Aorta (tissue), 5 donors: ENCODE data around the gene RNF166. TPM values are rescaled to one million over a fixed set of nuclear protein-coding genes. Genes with fewer than 3 reads are reported as not detected.

Experiments used
- ATAC-seq: fragments of 200-7000 bp; cut with Tn5 transposase; one replicate; pipeline ENCODE4 v1.9.1; 2022; ENCODE audit warnings: moderate library complexity; ENCODE audit not compliant: low FRiP score
- DNase-seq, 2 donors: peaks; one replicate each; pipeline ENCODE4 v3.0.0-alpha.2; 2020
- H3K27ac ChIP-seq, 2 donors: one replicate each; pipeline ENCODE4 v1.5.1; 2013; ENCODE audit warnings: low read length in 2 of 2, mild to moderate bottlenecking in 2 of 2, moderate library complexity in 2 of 2, control low read depth in 1 of 2, inconsistent platforms in 1 of 2, low read depth in 1 of 2
- H3K27me3 ChIP-seq, 2 donors: one replicate each; pipeline ENCODE4 v1.6.1; 2013; ENCODE audit warnings: control low read depth in 1 of 2, low read length in 1 of 2, mild to moderate bottlenecking in 1 of 2, moderate library complexity in 1 of 2; ENCODE audit not compliant: insufficient read depth in 2 of 2, control insufficient read depth in 1 of 2
- H3K36me3 ChIP-seq, 2 donors: one replicate each; pipeline ENCODE4 v1.6.1; 2013; ENCODE audit warnings: control low read depth in 1 of 2, low read length in 1 of 2, mild to moderate bottlenecking in 1 of 2; ENCODE audit not compliant: insufficient read depth in 2 of 2, control insufficient read depth in 1 of 2
- H3K4me1 ChIP-seq, 2 donors: one replicate each; pipeline ENCODE4 v1.6.1; 2013; ENCODE audit warnings: low read length in 2 of 2, control low read depth in 1 of 2, mild to moderate bottlenecking in 1 of 2, moderate library complexity in 1 of 2; ENCODE audit not compliant: insufficient read depth in 2 of 2, control insufficient read depth in 1 of 2
- H3K4me3 ChIP-seq, 2 donors: one replicate each; pipeline ENCODE4 v1.5.1; 2013; ENCODE audit warnings: low read length in 2 of 2, control low read depth in 1 of 2, mild to moderate bottlenecking in 1 of 2
- H3K9me3 ChIP-seq: one replicate; pipeline ENCODE4 v1.6.1; 2013; ENCODE audit warnings: mild to moderate bottlenecking, low read length; ENCODE audit not compliant: control insufficient read depth
- WGBS, 2 donors: extraction: QIAGEN DNeasy Blood & Tissue Kit; methylation state at CpG; one replicate each; pipeline ENCODE4 v1.1.7; 2013; 5-methylcytosine and 5-hydroxymethylcytosine counted together
- intact Hi-C, 2 donors: fragments of 100-400 bp; cut with DNase I; formaldehyde crosslinking; loops; one replicate each; pipeline versions ENCODE4 v1.14.2 to v1.15.0; 2022
- polyA plus RNA-seq, 2 donors: library from polyadenylated mRNA; stranded (reverse); fragments of 200-250 nt; gene quantifications; one replicate each; pipeline ENCODE4 v1.2.3, GENCODE V29; 2013
- total RNA-seq, 2 donors: library from RNA; stranded (reverse); fragmentation: NEBNext Ultra II Directional; extraction: Animal tissue kit (Norgen Biotek cat#: 25700); gene quantifications; one replicate each; pipeline ENCODE4 v1.2.1, GENCODE V29; 2021
- donor health status: healthy with polysubstance abuse.
- donor health status: Bipolar disorder and iron deficiency.
- donor health status: DM: no; HTN: no; CAD: no.
- donor health status: DM: no; HTN: no; CAD: no.
- donor health status: DM: yes; HTN: yes; CAD: no.

RNF166 gene
- total and polyA plus RNA-seq, 4 donors, result 16.2 to 39.4 (median 22.7) TPM

- H3K27me3 ChIP-seq, result no peaks in the 10 kb centered on the region
- no peak for DNase-seq
- H3K36me3 ChIP-seq, result no peaks in the 10 kb centered on the region
- H3K4me1 ChIP-seq, result no peaks in the 10 kb centered on the region
- no peak for ATAC-seq
- 82 to 87% methylated on average over 12 of the region's 12 CpGs for WGBS, 2 donors
- H3K27ac ChIP-seq, result no peak overlapping the region
- intact Hi-C loops, result no loop called here
- no peaks in the 10 kb centered on the region for H3K9me3 ChIP-seq
- H3K4me3 ChIP-seq, result no peak overlapping the region
Measured at GRCh38 chr16:88740727-88741055, 34.5 kb upstream of the RNF166 start.

DNA sequence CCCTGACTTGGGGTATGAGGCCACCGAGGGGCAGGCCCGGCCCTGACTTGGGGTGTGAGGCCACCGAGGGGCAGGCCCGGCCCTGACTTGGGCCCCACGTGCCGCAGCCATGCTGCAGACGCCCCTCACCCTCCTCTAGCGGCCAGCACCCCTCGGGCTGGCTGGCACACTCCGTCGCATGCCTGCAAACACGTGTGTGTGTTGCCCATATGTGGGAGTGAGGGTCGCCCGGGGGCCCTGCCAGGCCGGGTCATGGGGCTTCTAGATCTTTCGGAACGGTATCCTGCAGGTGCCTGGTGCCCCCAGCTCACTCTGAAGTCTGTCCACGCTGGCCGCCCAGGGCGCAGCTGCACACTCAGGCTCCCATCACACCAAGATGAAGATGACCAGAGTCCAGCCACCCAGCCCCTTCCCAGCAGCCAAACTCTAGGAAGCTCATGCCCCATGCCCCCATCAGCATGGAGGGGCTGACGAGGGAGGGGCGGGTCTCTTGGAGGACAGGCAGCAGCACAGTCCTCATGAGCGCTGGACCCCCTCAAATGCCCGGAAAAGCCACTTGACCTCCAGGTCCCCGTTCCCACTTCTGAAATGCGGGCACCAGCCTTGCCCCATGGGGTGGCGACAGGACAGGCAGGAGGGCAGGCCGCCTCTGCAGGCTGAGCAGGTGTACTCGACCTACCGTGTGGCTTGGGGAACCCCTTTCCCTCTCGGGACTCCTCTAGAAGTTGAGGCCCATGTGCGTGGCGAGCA, 33.9 kb upstream of the RNF166 start:
- ATAC-seq (no peak), DNase-seq (no peak)
- no peaks in the 10 kb centered on the region for H3K27me3 ChIP-seq
- intact Hi-C loops, result loop anchor here (5.0 to 10.0 kb wide), 3 partner anchors 117 to 477 kb away; partner anchors contain the start of genes ZNF778 (in 2 of the 2), GALNS (in 1 of the 2) and TRAPPC2L (in 1 of the 2)
- 90% methylated on average over 33 of the region's 33 CpGs for WGBS, 2 donors
- H3K4me1 ChIP-seq, result no peaks in the 10 kb centered on the region
- H3K36me3 ChIP-seq, result no peaks in the 10 kb centered on the region
- no peak overlapping the region for H3K27ac ChIP-seq
- H3K9me3 ChIP-seq, result no peaks in the 10 kb centered on the region
- H3K4me3 ChIP-seq, result no peak overlapping the region

- H3K27ac ChIP-seq, result no peak overlapping the region
Measured at GRCh38 chr16:88739139-88739976, 33.1 kb upstream of the RNF166 start.

DNA sequence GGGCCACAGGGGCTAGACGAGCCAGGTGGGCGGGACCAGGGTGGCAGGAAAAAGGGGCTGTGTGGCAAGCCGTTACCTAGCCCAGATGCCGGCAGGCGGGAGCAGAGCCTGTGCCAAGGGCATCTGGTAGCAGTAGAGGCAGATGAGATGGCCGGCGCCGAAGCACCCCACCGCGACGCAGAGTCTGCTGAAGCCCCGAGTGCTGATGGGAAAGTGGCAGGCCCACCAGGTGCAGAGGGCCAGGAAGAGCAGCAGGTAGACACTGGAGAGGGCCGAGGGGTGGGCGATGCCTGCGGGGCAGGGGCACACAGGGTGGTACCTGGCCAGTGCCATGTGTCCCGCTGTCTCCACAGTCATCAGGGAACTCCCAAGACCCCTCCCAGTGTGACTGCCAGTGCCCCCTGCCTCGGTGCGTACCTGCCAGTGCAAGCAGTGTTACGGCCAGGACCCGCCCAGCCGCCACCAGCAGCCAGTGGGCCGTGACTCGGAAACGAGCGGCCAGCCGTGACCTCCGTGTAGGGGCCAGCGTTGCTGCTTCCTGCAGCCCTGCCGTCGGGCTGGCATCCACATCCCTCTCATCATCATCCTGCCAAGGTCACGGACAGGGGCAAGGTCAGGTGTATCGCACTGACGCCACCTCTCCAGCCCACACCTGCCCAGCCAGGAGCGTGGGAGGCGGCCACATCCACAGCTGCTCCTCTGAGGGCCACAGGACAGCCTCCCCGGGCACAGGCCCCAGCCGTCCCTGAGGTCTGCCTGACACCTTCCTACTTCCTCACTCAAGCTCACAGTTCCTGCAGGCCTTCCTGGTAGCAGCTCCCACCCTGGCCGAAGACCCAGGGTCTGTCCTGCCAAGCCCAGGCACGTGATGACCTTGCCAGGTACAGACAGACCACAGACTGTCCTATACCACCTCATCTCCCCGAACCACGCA, 32.2 kb upstream of the RNF166 start:
- peaks cover 0 to 2% of the 10 kb centered on the region in 2 donors for H3K36me3 ChIP-seq
- ATAC-seq, result no peak

More at GRCh38 chr16:88739139-88739976, 33.1 kb upstream of the RNF166 start:
- DNase-seq (no peak), ATAC-seq (no peak)
- peaks cover 0 to 2% of the 10 kb centered on the region in 2 donors for H3K36me3 ChIP-seq
- no peaks in the 10 kb centered on the region for H3K9me3 ChIP-seq
- intact Hi-C loops, result loop anchor here (5.0 to 10.0 kb wide), 3 partner anchors 118 to 478 kb away; partner anchors contain the start of genes ZNF778 (in 2 of the 2), GALNS (in 1 of the 2) and TRAPPC2L (in 1 of the 2)
- H3K27me3 ChIP-seq, result no peaks in the 10 kb centered on the region
- WGBS, 2 donors, result 84 to 88% methylated on average over 22 of the region's 22 CpGs
- H3K4me1 ChIP-seq, result no peaks in the 10 kb centered on the region
- H3K4me3 ChIP-seq, result no peak overlapping the region

GRCh38 chr16:88737298-88738150, 31.3 kb upstream of the RNF166 start:
- no peak overlapping the region for H3K4me3 ChIP-seq
- ATAC-seq (peak; percentile 71), DNase-seq (peak; percentile 75 to 90)
- H3K9me3 ChIP-seq, result no peaks in the 10 kb centered on the region
- no peaks in the 10 kb centered on the region for H3K27me3 ChIP-seq
- intact Hi-C loops, result loop anchor here (5.0 to 10.0 kb wide), 3 partner anchors 120 to 480 kb away; partner anchors contain the start of genes ZNF778 (in 2 of the 2), GALNS (in 1 of the 2) and TRAPPC2L (in 1 of the 2)
- no peaks in the 10 kb centered on the region for H3K4me1 ChIP-seq
- no peak overlapping the region for H3K27ac ChIP-seq
- H3K36me3 ChIP-seq, result peaks cover 0 to 2% of the 10 kb centered on the region in 2 donors
- 38 to 45% methylated on average over 46 to 54 of the region's 54 CpGs for WGBS, 2 donors

More for the DNA sequence above, 32.2 kb upstream of the RNF166 start:
- intact Hi-C loops, result loop anchor here (5.0 to 10.0 kb wide), 3 partner anchors 119 to 479 kb away; partner anchors contain the start of genes ZNF778 (in 2 of the 2), GALNS (in 1 of the 2) and TRAPPC2L (in 1 of the 2)
- H3K4me3 ChIP-seq, result no peak overlapping the region
- no peak for DNase-seq
- H3K4me1 ChIP-seq, result no peaks in the 10 kb centered on the region
- H3K27me3 ChIP-seq, result no peaks in the 10 kb centered on the region
- no peak overlapping the region for H3K27ac ChIP-seq
- WGBS, 2 donors, result 88 to 91% methylated on average over 40 to 41 of the region's 41 CpGs
- H3K9me3 ChIP-seq, result no peaks in the 10 kb centered on the region

- ATAC-seq (no peak), DNase-seq (no peak)
- WGBS, 2 donors, result 93 to 95% methylated on average over 16 to 21 of the region's 21 CpGs
- Histone ChIP-seq H3K9me3 (no peaks in the 10 kb centered on the region), H3K27me3 (no peaks in the 10 kb centered on the region), H3K4me3 (no peak overlapping the region), H3K27ac (no peak overlapping the region), H3K36me3 (peaks cover 0 to 2% of the 10 kb centered on the region in 2 donors), H3K4me1 (no peaks in the 10 kb centered on the region)
- intact Hi-C loops, result loop anchor here (5.0 to 10.0 kb wide), 3 partner anchors 121 to 481 kb away; partner anchors contain the start of genes ZNF778 (in 2 of the 2), GALNS (in 1 of the 2) and TRAPPC2L (in 1 of the 2)
Measured at GRCh38 chr16:88736496-88736895, 30.3 kb upstream of the RNF166 start.

- peaks cover 0 to 2% of the 10 kb centered on the region in 2 donors for H3K36me3 ChIP-seq
- intact Hi-C loops, result loop anchor here (5.0 to 10.0 kb wide), 3 partner anchors 121 to 481 kb away; partner anchors contain the start of genes ZNF778 (in 2 of the 2), GALNS (in 1 of the 2) and TRAPPC2L (in 1 of the 2)
- H3K4me1 ChIP-seq, result no peaks in the 10 kb centered on the region
Measured at GRCh38 chr16:88736088-88736487, 29.9 kb upstream of the RNF166 start.

More at GRCh38 chr16:88736088-88736487, 29.9 kb upstream of the RNF166 start:
- Histone ChIP-seq H3K27me3 (no peaks in the 10 kb centered on the region), H3K4me3 (no peak overlapping the region), H3K27ac (no peak overlapping the region), H3K9me3 (no peaks in the 10 kb centered on the region)
- DNase-seq, result no peak
- 94 to 95% methylated on average over 18 to 21 of the region's 21 CpGs for WGBS, 2 donors
- no peak for ATAC-seq
